Subcutaneous abdominal adipose tissue (tissue), 5 donors: ENCODE results near the gene REV3L.

Experiments used
- H3K27ac ChIP-seq: one replicate; pipeline ENCODE4 v1.7.0; 2013; ENCODE audit warnings: low read depth, mild to moderate bottlenecking, inconsistent platforms, low read length, moderate library complexity
- H3K27me3 ChIP-seq, 5 donors: one replicate each; pipeline ENCODE4 v1.7.0; 2013; ENCODE audit warnings: low read length in 5 of 5, inconsistent platforms in 1 of 5; ENCODE audit not compliant: control insufficient read depth in 5 of 5, insufficient read depth in 4 of 5
- H3K36me3 ChIP-seq, 5 donors: one replicate each; pipeline ENCODE4 v1.7.0; 2013; ENCODE audit warnings: low read length in 5 of 5; ENCODE audit not compliant: control insufficient read depth in 5 of 5, insufficient read depth in 5 of 5
- H3K4me1 ChIP-seq, 5 donors: one replicate each; pipeline ENCODE4 v1.7.0; 2013; ENCODE audit warnings: low read length in 5 of 5, mild to moderate bottlenecking in 3 of 5, moderate library complexity in 1 of 5; ENCODE audit not compliant: control insufficient read depth in 5 of 5, insufficient read depth in 5 of 5
- H3K4me3 ChIP-seq, 5 donors: one replicate each; pipeline ENCODE4 v1.7.0; 2013; ENCODE audit warnings: low read length in 5 of 5, low read depth in 1 of 5
- H3K9ac ChIP-seq, 5 donors: one replicate each; pipeline ENCODE4 v1.7.0; 2013; ENCODE audit warnings: low read length in 5 of 5, mild to moderate bottlenecking in 4 of 5, moderate library complexity in 3 of 5
- H3K9me3 ChIP-seq, 5 donors: one replicate each; pipeline ENCODE4 v1.7.0; 2013; ENCODE audit warnings: low read length in 5 of 5; ENCODE audit not compliant: control insufficient read depth in 5 of 5
- donor health status: healthy.
- donor health status: healthy.
- donor health status: healthy.
- donor health status: healthy.
- donor health status: healthy.

Gene REV3L

GRCh38 chr6:111458670-111459232 is 24.3 kb downstream of the REV3L start:
- no peak overlapping the region for H3K4me3 ChIP-seq
- H3K9me3 ChIP-seq = peaks cover 0 to 4% (median 0%) of the 10 kb centered on the region in 5 donors
- H3K36me3 ChIP-seq = peaks cover 9 to 29% (median 10%) of the 10 kb centered on the region in 5 donors
- H3K4me1 ChIP-seq = peaks cover 0 to 24% (median 16%) of the 10 kb centered on the region in 5 donors
- no peak overlapping the region for H3K27ac ChIP-seq
- no peak overlapping the region for H3K9ac ChIP-seq
- H3K27me3 ChIP-seq = no peaks in the 10 kb centered on the region

GRCh38 chr6:111456208-111456607 is 26.8 kb downstream of the REV3L start:
- Histone ChIP-seq H3K4me3 (no peak overlapping the region), H3K27me3 (no peaks in the 10 kb centered on the region), H3K36me3 (peaks cover 8 to 25% (median 9%) of the 10 kb centered on the region in 5 donors), H3K27ac (no peak overlapping the region), H3K9ac (no peak overlapping the region), H3K4me1 (peaks cover 0 to 12% (median 9%) of the 10 kb centered on the region in 5 donors), H3K9me3 (peaks cover 0 to 4% (median 0%) of the 10 kb centered on the region in 5 donors)

GRCh38 chr6:111450636-111451035 is 32.4 kb downstream of the REV3L start:
- Histone ChIP-seq H3K27me3 (no peaks in the 10 kb centered on the region), H3K9ac (no peak overlapping the region), H3K9me3 (no peaks in the 10 kb centered on the region), H3K4me1 (peaks cover 0 to 10% (median 1%) of the 10 kb centered on the region in 5 donors), H3K4me3 (no peak overlapping the region), H3K27ac (no peak overlapping the region), H3K36me3 (peaks cover 0 to 5% (median 4%) of the 10 kb centered on the region in 5 donors)

GRCh38 chr6:111450087-111450486 is 32.9 kb downstream of the REV3L start:
- Histone ChIP-seq H3K4me3 (no peak overlapping the region), H3K9ac (no peak overlapping the region), H3K9me3 (no peaks in the 10 kb centered on the region), H3K4me1 (peaks cover 0 to 10% (median 3%) of the 10 kb centered on the region in 5 donors), H3K36me3 (peaks cover 0 to 3% (median 3%) of the 10 kb centered on the region in 5 donors), H3K27me3 (no peaks in the 10 kb centered on the region), H3K27ac (no peak overlapping the region)

DNA sequence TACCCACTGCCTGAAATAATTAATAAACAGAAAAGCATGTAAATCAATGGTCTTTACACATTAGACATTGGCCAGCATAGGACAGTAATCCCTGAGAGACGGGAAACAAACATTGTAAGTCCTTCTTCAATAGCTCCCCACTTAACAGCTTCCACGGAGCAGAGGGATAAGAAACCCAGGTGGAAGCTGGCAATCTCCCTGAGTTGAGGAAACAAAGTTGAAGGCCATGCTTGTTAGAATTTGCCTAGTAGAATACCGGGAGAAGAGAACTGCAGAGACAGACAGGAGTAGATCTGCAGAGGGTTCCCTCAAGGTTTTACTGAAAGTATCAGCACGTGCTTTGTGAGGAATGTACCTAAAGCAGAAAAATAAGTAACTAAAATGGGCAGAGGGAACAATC is 33.9 kb downstream of the REV3L start:
- H3K36me3 ChIP-seq = no peaks in the 10 kb centered on the region

DNA sequence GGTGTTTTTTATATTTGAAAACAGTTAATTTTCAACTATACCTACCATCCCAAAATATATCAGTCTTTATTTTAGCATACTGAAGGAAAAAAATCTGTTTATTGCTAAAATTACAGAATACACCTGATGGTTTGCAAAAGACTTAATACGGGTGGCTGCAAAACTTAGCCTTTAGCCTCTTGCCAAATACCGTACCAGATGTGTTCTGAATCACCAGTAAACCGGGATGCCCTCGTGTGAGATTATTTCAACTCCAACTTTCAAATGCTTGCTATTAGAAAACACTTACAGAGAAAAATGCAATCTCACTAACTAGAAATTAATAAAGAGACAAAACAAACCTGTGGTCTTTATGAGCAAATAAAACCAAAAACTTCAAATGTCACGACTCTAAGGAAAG is 36.0 kb downstream of the REV3L start:
- no peak overlapping the region for H3K4me3 ChIP-seq
- H3K27me3 ChIP-seq = no peaks in the 10 kb centered on the region
- no peaks in the 10 kb centered on the region for H3K36me3 ChIP-seq
- no peaks in the 10 kb centered on the region for H3K9me3 ChIP-seq
- peaks cover 0 to 11% (median 3%) of the 10 kb centered on the region in 5 donors for H3K4me1 ChIP-seq
- H3K27ac ChIP-seq = no peak overlapping the region
- H3K9ac ChIP-seq = no peak overlapping the region

More for the DNA sequence above, 33.9 kb downstream of the REV3L start:
- no peak overlapping the region for H3K9ac ChIP-seq
- no peaks in the 10 kb centered on the region for H3K9me3 ChIP-seq
- no peak overlapping the region for H3K4me3 ChIP-seq
- no peak overlapping the region for H3K27ac ChIP-seq
- H3K4me1 ChIP-seq = peaks cover 0 to 10% (median 3%) of the 10 kb centered on the region in 5 donors
- no peaks in the 10 kb centered on the region for H3K27me3 ChIP-seq

GRCh38 chr6:111445861-111446267 is 37.2 kb downstream of the REV3L start:
- Histone ChIP-seq H3K4me3 (no peak overlapping the region), H3K9ac (no peak overlapping the region), H3K36me3 (no peaks in the 10 kb centered on the region), H3K27me3 (no peaks in the 10 kb centered on the region), H3K9me3 (no peaks in the 10 kb centered on the region), H3K4me1 (peaks cover 0 to 15% (median 5%) of the 10 kb centered on the region in 5 donors), H3K27ac (no peak overlapping the region)

- Histone ChIP-seq H3K4me3 (no peak overlapping the region), H3K27ac (no peak overlapping the region), H3K27me3 (no peaks in the 10 kb centered on the region), H3K9ac (no peak overlapping the region), H3K9me3 (no peaks in the 10 kb centered on the region), H3K36me3 (no peaks in the 10 kb centered on the region), H3K4me1 (peaks cover 0 to 15% (median 5%) of the 10 kb centered on the region in 5 donors)
Observed at GRCh38 chr6:111444794-111445193, 38.2 kb downstream of the REV3L start.

- H3K9me3 ChIP-seq = no peaks in the 10 kb centered on the region
- no peaks in the 10 kb centered on the region for H3K27me3 ChIP-seq
- H3K4me1 ChIP-seq = peaks cover 0 to 11% (median 5%) of the 10 kb centered on the region in 5 donors
- no peaks in the 10 kb centered on the region for H3K36me3 ChIP-seq
- H3K4me3 ChIP-seq = no peak overlapping the region
- no peak overlapping the region for H3K27ac ChIP-seq
- peak overlapping the region in 1 of 5 donors; percentile 13 for H3K9ac ChIP-seq
Observed at GRCh38 chr6:111441678-111442243, 41.3 kb downstream of the REV3L start.

GRCh38 chr6:111439171-111439570 is 43.8 kb downstream of the REV3L start:
- H3K9ac ChIP-seq = no peak overlapping the region
- peaks cover 0 to 6% (median 0%) of the 10 kb centered on the region in 5 donors for H3K4me1 ChIP-seq
- no peaks in the 10 kb centered on the region for H3K36me3 ChIP-seq
- no peaks in the 10 kb centered on the region for H3K9me3 ChIP-seq
- H3K27me3 ChIP-seq = no peaks in the 10 kb centered on the region
- no peak overlapping the region for H3K27ac ChIP-seq
- no peak overlapping the region for H3K4me3 ChIP-seq
